Measurements from ENCODE around the gene PRCP. TPM values are rescaled to one million over a fixed set of nuclear protein-coding genes. Genes with fewer than 3 reads are reported as not detected.
"Not testable (repeated sequence)": the region's sequence is repeated elsewhere in the genome, so short reads cannot be mapped to it uniquely, and the experiment has no call there.

The PRCP gene
- total RNA-seq, 1 donor from 2014 or later = 48.7 TPM

DNA sequence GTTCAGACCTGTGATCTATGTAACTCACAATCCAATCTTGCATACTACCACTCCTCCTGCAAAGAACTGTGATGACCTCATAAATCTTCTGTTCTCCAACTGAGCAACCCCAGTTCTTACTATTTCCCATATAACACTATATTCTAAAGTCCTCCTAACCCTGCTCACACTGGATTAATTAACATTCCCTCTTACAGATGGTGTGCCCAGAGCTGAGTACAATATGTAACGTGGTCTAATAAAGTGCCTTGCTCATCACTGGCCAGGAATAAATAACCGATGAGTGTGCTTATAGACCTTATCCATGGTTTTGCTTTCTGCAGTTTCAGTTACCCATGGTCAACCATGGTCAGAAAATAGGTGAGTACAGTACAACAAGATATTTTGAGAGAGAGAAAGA, 28.6 kb downstream of the PRCP start:
- DNase-seq (ENCODE audit: low spot score) = no peak

- DNase-seq (ENCODE audit: low spot score) = no peak
Measured at GRCh38 chr11:82869657-82870056, 30.6 kb downstream of the PRCP start.

DNA sequence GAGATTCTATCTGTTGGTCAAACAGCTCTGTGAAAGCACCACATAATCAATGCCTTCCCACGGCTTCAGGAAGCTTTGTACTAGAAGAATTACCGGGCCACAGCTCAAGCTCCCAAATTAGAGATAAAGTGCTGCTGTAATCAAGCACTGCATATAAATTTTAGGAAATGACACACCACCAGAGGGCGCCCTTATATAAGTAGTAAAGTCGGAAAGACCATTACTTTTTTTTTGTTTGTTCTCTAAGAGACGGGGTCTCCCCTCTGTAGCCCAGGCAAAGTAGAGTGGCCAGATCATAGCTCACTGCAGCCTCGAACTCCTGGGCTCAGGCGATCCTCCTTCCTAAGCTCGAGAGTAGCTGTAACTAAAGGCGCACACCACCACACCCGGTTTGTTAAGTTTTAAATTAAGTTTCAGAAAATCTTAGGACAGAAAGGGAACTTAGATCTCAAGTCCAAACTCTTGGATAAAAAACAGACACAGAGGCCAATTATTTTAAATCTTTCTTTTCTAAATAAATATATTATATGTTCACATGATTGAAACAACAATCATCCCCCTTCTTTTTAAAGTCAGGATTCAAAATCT, 32.6 kb downstream of the PRCP start:
- peak; percentile 84 for DNase-seq (ENCODE audit: low spot score)

GRCh38 chr11:82865841-82866240, 34.4 kb downstream of the PRCP start:
- DNase-seq (ENCODE audit: low spot score) = no peak

GRCh38 chr11:82864268-82864667, 36.0 kb downstream of the PRCP start:
- DNase-seq (ENCODE audit: low spot score) = peak; percentile 38

DNA sequence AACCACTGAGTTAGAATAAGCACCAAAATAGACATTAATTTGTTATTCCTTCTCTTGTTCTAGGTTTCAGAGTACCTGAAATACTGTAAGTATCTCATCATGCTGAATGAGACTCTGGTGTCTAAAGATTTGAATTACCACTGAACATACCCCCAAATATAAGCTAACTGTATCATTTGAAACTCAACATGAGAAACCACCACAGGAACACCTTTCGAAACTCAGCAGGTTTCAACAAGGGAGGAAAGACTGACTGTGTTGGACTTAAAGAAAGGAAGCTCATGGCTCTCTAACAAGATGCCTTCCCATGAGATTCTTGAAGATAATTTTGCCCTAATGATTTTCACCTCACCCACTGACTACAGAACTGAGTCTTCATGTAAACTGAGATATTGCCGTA, 37.0 kb downstream of the PRCP start:
- no peak for DNase-seq (ENCODE audit: low spot score)

- DNase-seq (ENCODE audit: low spot score) = no peak
Measured at GRCh38 chr11:82862379-82862778, 37.9 kb downstream of the PRCP start.

GRCh38 chr11:82859750-82860149, 40.5 kb downstream of the PRCP start:
- DNase-seq (ENCODE audit: low spot score) = no peak

DNA sequence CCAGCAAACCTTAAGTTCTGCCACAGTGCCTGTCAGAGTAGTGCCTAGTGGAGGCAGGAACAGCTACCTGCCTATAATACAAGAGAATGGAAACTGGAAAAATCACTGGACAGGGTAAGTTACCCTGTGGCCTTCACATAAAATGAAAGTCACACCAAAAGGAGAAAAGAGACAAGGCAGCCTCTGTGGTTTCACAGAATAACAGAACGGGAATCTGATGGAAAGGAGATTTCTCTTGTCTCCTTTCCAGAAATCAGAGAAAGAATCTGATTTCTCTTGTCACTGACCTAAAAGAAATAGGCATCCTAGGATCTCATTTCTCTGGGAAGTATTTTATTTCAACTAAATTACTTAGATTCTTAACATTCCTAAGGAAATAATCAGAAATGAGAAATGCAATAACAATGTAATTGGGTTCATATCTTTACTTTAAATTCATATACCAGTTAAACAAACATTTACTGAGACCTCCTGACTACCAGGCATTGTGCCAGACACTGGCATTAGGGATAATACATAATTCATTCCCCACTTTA, 41.6 kb downstream of the PRCP start:
- DNase-seq (ENCODE audit: low spot score) = no peak

- DNase-seq (ENCODE audit: low spot score) = no peak
Measured at GRCh38 chr11:82858133-82858532, 42.1 kb downstream of the PRCP start.

GRCh38 chr11:82857145-82857544, 43.1 kb downstream of the PRCP start:
- no peak for DNase-seq (ENCODE audit: low spot score)

- DNase-seq (ENCODE audit: low spot score) = no peak
Measured at GRCh38 chr11:82855616-82856015, 44.6 kb downstream of the PRCP start.

DNA sequence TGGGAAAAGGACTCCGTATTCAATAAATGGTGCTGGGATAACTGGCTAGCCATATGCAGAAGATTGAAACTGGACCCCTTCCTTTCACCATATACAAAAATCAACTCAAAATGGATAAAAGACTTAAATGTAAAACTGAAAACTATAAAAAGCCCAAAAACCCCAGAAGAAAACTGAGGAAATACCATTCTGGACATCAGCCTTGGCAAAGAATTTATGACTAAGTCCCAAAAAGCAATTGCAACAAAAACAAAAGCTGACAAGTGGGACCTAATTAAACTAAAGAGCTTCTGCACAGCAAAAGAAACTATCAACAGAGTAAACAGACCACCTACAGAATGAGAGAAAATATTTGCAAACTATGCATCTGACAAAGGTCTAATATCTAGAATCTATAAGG, 45.3 kb downstream of the PRCP start:
- not testable (repeated sequence) for DNase-seq (ENCODE audit: low spot score)

DNA sequence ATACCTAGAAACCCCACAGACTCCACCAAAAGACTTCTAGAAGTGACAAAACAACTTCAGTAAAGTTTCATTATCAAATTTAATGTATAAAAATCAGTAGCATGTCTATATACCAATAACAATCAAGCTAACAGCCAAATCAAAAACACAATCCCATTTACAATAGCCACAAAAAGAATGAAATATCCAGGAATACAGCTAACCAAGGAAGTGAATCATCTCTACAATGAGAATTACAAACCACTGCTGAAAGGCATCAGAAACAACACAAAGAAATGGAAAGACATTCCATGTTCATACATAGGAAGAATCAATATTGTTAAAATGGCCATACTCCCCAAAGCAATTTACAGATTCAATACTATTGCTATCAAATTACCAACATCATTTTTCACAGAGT, 46.0 kb downstream of the PRCP start:
- DNase-seq (ENCODE audit: low spot score) = no peak

DNA sequence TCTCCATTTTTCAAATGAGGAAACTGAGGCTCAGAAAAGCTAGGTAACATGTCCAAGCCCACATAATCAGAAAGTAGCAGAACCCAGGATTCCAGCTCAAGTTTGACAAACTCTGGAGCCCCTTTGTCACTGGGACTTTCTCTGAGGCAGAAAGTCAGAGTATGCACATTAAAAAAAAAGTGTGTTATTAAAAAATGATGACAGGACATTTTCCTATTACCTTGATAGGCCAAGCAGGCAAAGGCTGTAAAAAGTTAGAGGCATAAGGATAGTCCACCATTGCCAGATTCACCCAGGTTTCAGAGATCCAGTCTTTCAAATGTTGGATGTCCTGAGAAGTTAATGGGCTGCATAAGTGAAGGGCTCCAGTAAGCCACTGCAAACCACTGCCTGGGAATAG, 51.4 kb downstream of the PRCP start:
- DNase-seq (ENCODE audit: low spot score) = no peak

DNA sequence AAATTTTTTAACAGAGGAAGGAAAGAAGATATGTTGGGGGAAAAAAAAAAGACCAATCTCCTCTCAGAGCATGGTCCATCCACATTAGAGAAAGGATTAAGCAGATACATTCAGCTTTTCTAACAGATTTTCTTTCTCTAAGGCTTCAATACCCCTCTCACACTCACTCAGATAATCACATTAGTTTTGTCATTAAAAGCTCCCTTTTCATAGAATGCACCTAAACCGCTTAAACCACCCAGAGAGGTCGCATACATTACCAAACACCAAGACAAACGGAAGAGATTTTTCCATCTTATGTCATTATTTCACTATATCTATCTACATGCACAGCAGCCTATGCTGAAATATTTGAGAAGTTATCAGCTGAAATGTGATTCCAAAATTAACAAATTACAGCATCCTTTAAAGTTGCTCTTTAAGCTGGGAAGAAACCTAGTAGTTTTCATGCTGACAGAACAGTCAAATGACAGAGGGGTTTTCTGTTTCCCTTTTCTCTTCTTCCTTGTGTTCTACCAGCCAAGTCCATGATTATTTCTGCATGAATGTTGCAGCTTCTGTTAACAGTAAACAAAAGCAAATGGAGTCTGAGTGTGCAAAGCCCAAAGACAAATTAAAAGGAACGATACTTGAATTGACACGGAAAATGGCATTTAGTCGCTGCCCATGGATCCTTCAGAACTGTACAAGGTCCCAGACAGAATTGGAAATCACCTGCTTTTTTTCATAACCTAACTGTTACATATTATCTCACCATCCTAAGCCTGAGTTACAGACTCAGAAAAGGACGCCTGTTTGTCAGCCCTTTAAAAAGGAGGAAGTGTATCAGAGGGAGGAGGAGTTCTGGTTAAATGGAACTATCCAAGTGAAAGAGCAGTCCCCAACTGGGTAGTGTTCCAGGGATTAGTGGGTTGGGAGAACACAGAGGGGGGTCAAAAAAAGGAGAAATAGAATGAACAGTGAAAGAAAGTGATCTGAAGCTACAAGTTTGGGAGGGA, 54.6 kb downstream of the PRCP start:
- DNase-seq (ENCODE audit: low spot score) = no peak

DNA sequence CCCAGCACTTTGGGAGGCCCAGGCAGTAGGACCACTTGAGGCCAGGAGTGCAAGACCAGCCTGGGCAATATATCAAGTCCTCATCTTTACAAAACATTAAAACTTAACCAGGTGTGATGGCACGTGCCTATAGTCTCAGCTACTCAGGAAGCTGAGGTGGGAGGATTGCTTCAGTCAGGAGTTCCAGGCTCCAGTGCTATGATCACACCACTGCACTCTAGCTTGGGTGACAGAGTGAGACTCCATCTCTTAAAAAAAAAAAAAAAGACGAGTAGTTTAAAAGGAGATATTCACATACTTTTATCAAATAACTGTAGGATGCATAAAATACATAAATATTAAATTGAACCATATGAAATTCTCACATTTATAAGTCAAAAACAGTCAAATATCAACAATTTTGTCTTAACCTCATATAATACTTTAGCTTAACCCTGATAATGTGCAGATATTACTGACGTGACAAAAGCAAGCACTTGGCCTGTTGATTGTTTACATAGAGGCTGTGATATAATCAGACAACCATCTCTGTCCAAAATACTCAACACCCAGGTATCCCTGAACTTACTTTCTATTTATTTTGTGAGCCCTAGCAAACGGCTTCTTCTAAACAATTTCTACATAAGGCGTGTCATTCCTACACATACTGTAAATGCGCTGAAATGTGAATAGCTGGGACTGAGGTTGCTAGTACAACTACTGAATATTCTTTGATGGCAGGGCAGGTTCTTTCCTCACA, 57.0 kb downstream of the PRCP start:
- DNase-seq (ENCODE audit: low spot score) = no peak

- DNase-seq (ENCODE audit: low spot score) = no peak
Measured at GRCh38 chr11:82842019-82842418, 58.2 kb downstream of the PRCP start.

DNA sequence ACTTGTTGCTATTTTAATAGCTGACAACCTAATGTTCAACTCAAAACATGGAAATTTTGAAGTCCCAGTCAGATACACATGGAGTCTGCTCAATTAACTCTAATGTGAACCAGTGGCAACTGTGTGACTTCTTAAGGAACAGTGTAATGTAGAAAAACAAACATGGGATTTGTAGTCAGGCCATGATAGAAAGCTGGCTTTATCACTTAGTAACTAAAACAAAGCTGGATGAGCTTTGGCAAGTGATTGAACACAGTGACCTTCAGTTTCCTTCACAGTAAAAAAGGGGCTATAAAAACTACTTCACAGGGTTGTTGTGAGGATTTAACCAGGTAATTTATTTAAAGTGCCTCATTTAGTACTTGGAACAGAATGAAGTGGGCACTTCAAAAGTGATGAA, 62.6 kb downstream of the PRCP start:
- no peak for DNase-seq (ENCODE audit: low spot score)

DNA sequence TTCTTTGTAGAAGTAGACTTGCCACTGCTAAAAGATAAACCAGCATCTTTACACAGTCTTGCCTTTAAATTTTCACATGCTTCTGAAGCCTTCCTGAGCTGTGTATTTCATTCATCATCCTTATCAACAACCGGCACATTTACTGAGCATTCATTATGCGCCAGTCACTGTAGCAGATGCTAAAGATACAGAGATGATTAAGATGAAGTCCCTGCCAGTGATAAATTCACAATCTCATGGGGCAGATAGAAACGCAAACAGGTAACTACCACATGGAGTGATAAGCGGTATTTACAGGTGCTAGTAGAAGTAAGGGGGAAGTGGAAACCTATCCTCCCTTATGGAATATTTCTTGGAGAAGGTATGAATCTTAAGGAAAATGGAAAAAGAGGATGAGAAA, 67.2 kb downstream of the PRCP start:
- DNase-seq (ENCODE audit: low spot score) = no peak

- no peak for DNase-seq (ENCODE audit: low spot score)
Measured at GRCh38 chr11:82831364-82831763, 68.9 kb downstream of the PRCP start.

DNA sequence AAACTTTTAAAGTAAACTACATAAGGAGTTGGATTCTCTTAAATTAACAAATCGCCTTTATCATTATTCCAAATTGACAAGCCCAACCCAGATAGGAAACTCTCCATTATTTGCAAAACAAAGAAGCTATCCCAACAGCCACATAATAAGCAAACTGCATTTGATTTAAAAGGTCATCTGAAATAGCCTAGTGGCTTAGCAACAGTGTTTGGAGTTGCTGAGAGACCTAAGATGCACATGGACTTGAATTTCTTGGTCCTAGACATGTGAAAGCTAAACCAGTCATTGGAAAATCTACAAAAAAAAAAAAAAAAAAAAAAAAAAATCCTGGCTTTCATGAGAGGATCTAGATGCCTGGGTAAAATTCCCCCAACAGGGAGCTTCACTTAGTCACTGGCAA, 69.5 kb downstream of the PRCP start:
- no peak for DNase-seq (ENCODE audit: low spot score)
